HFFc6 (cell line): ENCODE data around the gene LARGE1. TPM values are rescaled to one million over a fixed set of nuclear protein-coding genes. Genes with fewer than 3 reads are reported as not detected.

Experiments
- DNase-seq: peaks from one replicate; pipeline ENCODE4 v3.0.0-alpha.2; 2018
- H3K27ac Mint-ChIP-seq: 2 replicates; pipeline ENCODE4 v1.8.0; 2020; ENCODE audit warnings: mild to moderate bottlenecking, mixed read lengths
- H3K27me3 Mint-ChIP-seq: 2 replicates; pipeline ENCODE4 v1.8.0; 2021; ENCODE audit warnings: mild to moderate bottlenecking, moderate library complexity, mixed read lengths; ENCODE audit not compliant: insufficient read depth
- H3K36me3 Mint-ChIP-seq: 2 replicates; pipeline ENCODE4 v1.8.0; 2021; ENCODE audit warnings: low read depth, mixed read lengths
- H3K4me1 Mint-ChIP-seq: 2 replicates; pipeline ENCODE4 v1.8.0; 2020; ENCODE audit warnings: low read depth, mixed read lengths
- H3K4me3 Mint-ChIP-seq: 2 replicates; pipeline ENCODE4 v1.8.0; 2020; ENCODE audit warnings: mild to moderate bottlenecking, moderate library complexity, mixed read lengths
- H3K9me3 Mint-ChIP-seq: 2 replicates; pipeline ENCODE4 v1.8.0; 2020; ENCODE audit warnings: mild to moderate bottlenecking, mixed read lengths
- total RNA-seq, 6 experiments: library from RNA; stranded (reverse); fragmentation: NEBNext Ultra II Directional; extraction: Animal tissue kit (Norgen Biotek cat#: 25700); gene quantifications; 2 replicates in 1 of 6; 3 replicates in 5 of 6; pipeline ENCODE4 v1.2.3, GENCODE V29; 2021
- TF ChIP-seq, protein P1 (sequence below): fragments of 200-600 bp; sonication (generic); IDR thresholded peaks from 2 replicates; pipeline ENCODE4 v1.5.0; 2021; ENCODE audit warnings: antibody characterized with exemption, mild to moderate bottlenecking

Gene LARGE1
- total RNA-seq, 6 experiments from 2014 or later: 4.9 to 7.3 (median 6.5) TPM

DNA sequence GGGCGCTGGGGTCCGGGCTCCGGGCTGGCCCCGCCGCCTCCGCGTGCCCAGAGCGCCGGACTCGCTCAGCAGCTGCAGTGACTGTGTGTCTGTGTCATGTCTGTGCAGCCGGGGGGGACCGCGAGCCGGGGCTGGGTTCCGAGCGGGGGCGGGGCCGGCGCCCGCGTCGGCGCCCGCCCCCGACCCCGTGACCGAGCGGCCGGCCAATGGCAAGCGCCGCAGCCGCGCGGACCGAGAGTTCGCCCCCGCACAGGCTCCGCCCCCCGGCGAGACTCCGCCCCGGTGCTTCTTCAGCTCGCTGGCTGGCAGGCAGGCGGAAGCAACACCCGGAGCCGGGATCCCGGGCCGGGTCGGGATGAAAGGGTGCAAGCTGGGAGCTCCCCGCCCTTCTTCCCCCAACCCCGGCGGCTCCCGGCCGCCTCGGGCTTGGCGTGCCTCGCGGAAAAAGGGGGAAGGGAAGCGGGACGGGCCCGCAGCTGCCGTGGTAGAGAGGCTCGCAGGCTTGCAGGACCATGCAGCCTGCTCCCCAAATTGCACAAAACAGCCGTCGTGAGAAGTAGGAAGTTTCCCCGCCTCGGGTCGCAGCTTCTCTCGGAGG, 750 bp upstream of the LARGE1 start:
- peaks cover 10% of the 10 kb centered on the region for H3K27me3 Mint-ChIP-seq
- no peaks in the 10 kb centered on the region for H3K9me3 Mint-ChIP-seq
- peak; percentile 92 for DNase-seq
- TF ChIP-seq, protein P1, sequence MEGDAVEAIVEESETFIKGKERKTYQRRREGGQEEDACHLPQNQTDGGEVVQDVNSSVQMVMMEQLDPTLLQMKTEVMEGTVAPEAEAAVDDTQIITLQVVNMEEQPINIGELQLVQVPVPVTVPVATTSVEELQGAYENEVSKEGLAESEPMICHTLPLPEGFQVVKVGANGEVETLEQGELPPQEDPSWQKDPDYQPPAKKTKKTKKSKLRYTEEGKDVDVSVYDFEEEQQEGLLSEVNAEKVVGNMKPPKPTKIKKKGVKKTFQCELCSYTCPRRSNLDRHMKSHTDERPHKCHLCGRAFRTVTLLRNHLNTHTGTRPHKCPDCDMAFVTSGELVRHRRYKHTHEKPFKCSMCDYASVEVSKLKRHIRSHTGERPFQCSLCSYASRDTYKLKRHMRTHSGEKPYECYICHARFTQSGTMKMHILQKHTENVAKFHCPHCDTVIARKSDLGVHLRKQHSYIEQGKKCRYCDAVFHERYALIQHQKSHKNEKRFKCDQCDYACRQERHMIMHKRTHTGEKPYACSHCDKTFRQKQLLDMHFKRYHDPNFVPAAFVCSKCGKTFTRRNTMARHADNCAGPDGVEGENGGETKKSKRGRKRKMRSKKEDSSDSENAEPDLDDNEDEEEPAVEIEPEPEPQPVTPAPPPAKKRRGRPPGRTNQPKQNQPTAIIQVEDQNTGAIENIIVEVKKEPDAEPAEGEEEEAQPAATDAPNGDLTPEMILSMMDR: no peak
- H3K36me3 Mint-ChIP-seq: no peaks in the 10 kb centered on the region
- H3K27ac Mint-ChIP-seq: no peak overlapping the region; the same call in 1 of the 2 replicates
- peak overlapping the region; percentile 90 for H3K4me3 Mint-ChIP-seq
- peaks cover 36% of the 10 kb centered on the region for H3K4me1 Mint-ChIP-seq

DNA sequence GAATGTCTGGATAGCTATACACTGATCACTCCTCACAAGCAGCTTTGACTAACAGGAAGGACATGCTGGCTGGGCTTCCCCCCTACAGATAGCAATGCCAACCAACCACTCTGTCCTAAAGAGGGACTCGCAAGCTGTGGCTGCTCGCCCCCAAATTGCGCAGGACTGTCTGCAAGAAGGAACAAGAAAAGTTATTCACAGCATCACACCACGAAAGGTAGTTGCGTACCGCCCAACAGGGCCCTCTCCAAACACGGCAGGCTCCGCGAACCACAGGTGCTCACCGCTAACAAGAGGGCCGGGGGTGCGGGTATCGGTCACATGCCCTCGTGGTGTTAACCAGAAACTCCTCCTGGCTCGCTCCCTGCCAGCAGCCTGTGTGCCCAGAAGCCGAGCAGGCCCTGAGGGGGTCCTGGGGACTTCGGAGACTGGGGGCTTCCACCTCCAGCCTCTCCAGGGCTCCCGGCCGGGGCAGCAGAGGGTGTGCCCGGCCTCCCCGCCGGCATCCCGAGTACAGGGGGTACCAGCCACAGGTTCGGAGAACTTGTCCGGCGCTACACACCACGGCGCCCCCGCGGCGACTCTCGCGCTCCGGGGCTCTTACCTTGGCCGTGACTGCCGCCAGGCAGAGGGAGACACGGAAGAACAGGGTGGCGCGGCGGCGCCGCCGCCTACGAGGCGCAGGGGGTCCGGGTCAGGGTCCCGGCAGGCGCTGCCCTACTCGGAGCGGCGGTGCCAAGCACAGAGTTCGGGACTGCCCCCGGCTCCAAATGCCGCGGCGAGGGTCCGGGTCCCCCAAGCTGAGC, 682 bp downstream of the LARGE1 start:
- Mint-ChIP-seq H3K9me3 (no peaks in the 10 kb centered on the region), H3K27ac (peak overlapping the region; percentile 22), H3K4me1 (peaks cover 36% of the 10 kb centered on the region), H3K27me3 (peaks cover 7% of the 10 kb centered on the region), H3K4me3 (peak overlapping the region; percentile 88), H3K36me3 (no peaks in the 10 kb centered on the region)
- peak; percentile 27 for DNase-seq
- TF ChIP-seq, protein P1: no peak

DNA sequence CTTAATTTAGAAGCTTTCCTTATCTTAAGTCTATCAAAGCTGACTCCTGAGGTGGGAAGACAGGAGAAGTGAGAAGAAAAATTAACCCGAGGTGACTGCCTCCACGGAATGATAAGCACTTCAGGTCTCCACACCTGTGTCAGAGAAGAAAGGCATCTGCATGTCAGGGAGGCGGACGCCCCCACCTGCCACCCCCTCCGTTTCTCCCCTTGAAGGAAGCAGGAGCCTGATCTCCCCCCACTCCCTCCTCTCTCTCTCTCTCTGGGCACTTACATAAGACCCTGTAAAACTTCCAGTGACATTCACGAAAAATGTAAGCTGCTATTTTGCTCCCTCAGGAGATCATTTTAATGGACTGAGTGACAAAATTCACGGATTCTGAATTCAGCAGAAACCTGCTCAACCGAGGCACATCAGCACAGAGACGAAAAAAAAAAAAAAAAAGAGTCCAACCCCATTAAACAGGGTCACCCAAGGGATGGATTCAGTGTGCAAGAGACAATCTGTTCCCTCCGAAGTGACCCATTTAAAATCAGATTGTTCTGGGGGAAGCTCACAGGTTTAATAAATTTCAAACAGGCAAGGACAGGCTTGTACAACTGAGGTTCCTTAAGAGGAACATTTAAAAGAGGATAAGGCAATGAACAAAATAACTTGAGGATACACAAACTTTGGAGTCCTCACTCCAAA, 1.5 kb downstream of the LARGE1 start:
- peaks cover 36% of the 10 kb centered on the region for H3K4me1 Mint-ChIP-seq
- H3K9me3 Mint-ChIP-seq: no peaks in the 10 kb centered on the region
- H3K36me3 Mint-ChIP-seq: no peaks in the 10 kb centered on the region
- TF ChIP-seq, protein P1: no peak
- no peak for DNase-seq
- no peak overlapping the region for H3K27ac Mint-ChIP-seq
- H3K27me3 Mint-ChIP-seq: peaks cover 7% of the 10 kb centered on the region
- H3K4me3 Mint-ChIP-seq: peak overlapping the region; percentile 88

DNA sequence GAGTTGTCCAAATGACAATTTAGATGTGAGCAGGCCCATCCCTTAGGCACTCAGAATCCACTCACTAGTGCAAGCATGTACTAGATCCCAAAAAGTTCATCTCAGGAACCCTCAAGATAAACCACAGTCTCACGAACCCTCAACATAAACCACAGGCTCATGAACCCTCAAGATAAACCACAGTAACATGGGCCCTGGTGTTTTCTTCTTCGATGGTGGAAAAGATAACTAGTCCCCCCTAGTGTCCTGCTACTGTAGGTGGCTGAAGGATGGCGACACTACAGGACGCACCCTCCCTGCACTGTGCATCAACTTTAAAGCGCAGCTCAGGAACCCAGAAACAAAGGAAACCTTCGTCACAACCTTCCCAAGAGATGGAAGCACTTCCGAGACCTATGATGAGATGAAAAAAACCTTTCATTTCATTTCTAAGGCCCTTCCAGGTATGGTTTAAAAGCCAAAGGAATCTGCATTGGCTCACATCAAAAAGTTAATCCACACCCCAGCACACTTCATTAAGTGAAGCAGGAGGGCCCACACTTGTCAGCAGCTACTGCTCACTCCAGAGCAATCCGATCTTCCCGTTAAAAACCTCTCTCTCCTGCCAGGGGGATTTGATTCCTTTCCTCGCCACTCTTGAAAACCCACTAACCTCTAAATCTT, 2.4 kb downstream of the LARGE1 start:
- no peak for DNase-seq
- Mint-ChIP-seq H3K4me1 (peaks cover 26% of the 10 kb centered on the region), H3K27me3 (peaks cover 7% of the 10 kb centered on the region), H3K4me3 (no peak overlapping the region), H3K9me3 (no peaks in the 10 kb centered on the region), H3K27ac (no peak overlapping the region), H3K36me3 (no peaks in the 10 kb centered on the region)
- TF ChIP-seq, protein P1: peak; percentile 27; the same call in 1 of the 2 replicates

DNA sequence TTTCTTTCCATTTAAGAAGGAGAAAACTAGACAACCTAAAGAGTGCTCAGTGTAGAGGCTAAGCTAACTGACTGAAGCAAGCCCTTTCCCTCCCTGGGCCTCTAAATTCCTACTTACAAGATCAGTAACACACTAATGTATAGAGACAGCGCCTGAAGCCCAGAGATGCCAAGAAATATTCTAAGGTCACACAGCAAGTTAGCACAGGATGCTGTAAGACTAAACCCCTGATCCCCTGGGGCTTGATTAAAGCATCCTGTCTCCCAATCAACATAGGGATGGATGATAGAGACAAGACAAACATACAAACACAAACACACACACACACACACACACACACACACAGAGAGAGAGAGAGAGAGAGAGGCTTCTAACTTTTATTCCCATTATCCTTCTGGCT, 5.6 kb downstream of the LARGE1 start:
- peaks cover 26% of the 10 kb centered on the region for H3K4me1 Mint-ChIP-seq
- H3K27ac Mint-ChIP-seq: no peak overlapping the region
- H3K36me3 Mint-ChIP-seq: peaks cover 8% of the 10 kb centered on the region; the same call in 1 of the 2 replicates
- H3K27me3 Mint-ChIP-seq: peaks cover 6% of the 10 kb centered on the region
- DNase-seq: no peak
- H3K9me3 Mint-ChIP-seq: peaks cover 16% of the 10 kb centered on the region
- TF ChIP-seq, protein P1: no peak
- no peak overlapping the region for H3K4me3 Mint-ChIP-seq
